Activated naive CD4-positive, alpha-beta T cell (primary cell): ENCODE results near the gene CD81.
A peak's percentile ranks its signal among the peaks of the same experiment; 100 is the strongest.

Experiments
- DNase-seq, 4 experiments: peaks; one replicate each; lab custom pipeline; 2025; lab: John Stamatoyannopoulos, UW

The CD81 gene

GRCh38 chr11:2390091-2390724 is 13.1 kb downstream of the CD81 start:
- no peak for DNase-seq

- DNase-seq = no peak
These were observed 13.6 kb downstream of the CD81 start for GRCh38 chr11:2390725-2391151.

- no peak for DNase-seq
These were observed 14.3 kb downstream of the CD81 start for GRCh38 chr11:2391181-2391975.

- no peak for DNase-seq
These were observed 15.3 kb downstream of the CD81 start for GRCh38 chr11:2392241-2392959.

GRCh38 chr11:2393111-2393868 is 16.2 kb downstream of the CD81 start:
- no peak for DNase-seq

- no peak for DNase-seq
These were observed 17.1 kb downstream of the CD81 start for GRCh38 chr11:2393941-2394817.

- DNase-seq = no peak
These were observed 17.7 kb downstream of the CD81 start for GRCh38 chr11:2394818-2395105.

GRCh38 chr11:2395211-2395730 is 18.2 kb downstream of the CD81 start:
- no peak for DNase-seq

GRCh38 chr11:2395856-2396255 is 18.7 kb downstream of the CD81 start:
- no peak for DNase-seq

- no peak for DNase-seq
These were observed 19.4 kb downstream of the CD81 start for GRCh38 chr11:2396471-2396870.

- DNase-seq = no peak
These were observed 19.9 kb downstream of the CD81 start for GRCh38 chr11:2397005-2397404.

GRCh38 chr11:2398664-2399355 is 21.7 kb downstream of the CD81 start:
- DNase-seq = no peak

GRCh38 chr11:2399488-2400068 is 22.5 kb downstream of the CD81 start:
- DNase-seq = peak in 1 of 4 experiments; percentile 49

- DNase-seq = peak; percentile 98 to 99 (median 99)
These were observed 23.1 kb downstream of the CD81 start, which contains the start of gene TSSC4 for GRCh38 chr11:2400069-2400761. TSS of gene TSSC4 (plus strand) at chr11:2400750. CDS start at chr11:2402634, 1,884 bp downstream.

GRCh38 chr11:2400762-2401435 is 23.8 kb downstream of the CD81 start:
- no peak for DNase-seq

- no peak for DNase-seq
These were observed 24.4 kb downstream of the CD81 start for GRCh38 chr11:2401436-2401984.

GRCh38 chr11:2402106-2402505 is 25.0 kb downstream of the CD81 start:
- DNase-seq = no peak

GRCh38 chr11:2402890-2403645 is 26.0 kb downstream of the CD81 start:
- DNase-seq = no peak
